Endothelial cell of umbilical vein (primary cell): Measurements from ENCODE around the gene FNDC1. TPM values are rescaled to one million over a fixed set of nuclear protein-coding genes. Genes with fewer than 3 reads are reported as not detected.

Experiments used
- BruUV-seq: library from RNA; stranded (reverse); fragments of 400-500 nt; replicated peaks from 2 replicates; lab custom pipeline; 2021; lab: Mats Ljungman, UMichigan
- CTCF ChIA-PET: fragments of 300-600, 350-600 bp; sonication (Branson Sonifier 250); formaldehyde crosslinking; loops from one replicate; lab custom pipeline; 2021; ENCODE audit warnings: antibody characterized with exemption, inconsistent platforms; lab: Charles Lee
- POLR2A ChIA-PET: fragments of 300-600, 350-600 bp; sonication (Branson Sonifier 250); formaldehyde crosslinking; loops from one replicate; lab custom pipeline; 2021; ENCODE audit warnings: antibody characterized with exemption, inconsistent platforms; lab: Charles Lee
- DNase-seq: peaks from one replicate; pipeline ENCODE4 v3.0.0-alpha.2; 2011; ENCODE audit warnings: low read depth, low spot score
- FAIRE-seq: peaks from 2 replicates; lab custom pipeline; 2011; peaks lifted over from hg19 to GRCh38; lab: Jason Lieb, UNC
- H2AFZ ChIP-seq: 2 replicates; pipeline ENCODE4 v1.6.0; 2012; ENCODE audit warnings: low read depth, low read length, control low read depth, inconsistent platforms
- H3K27ac ChIP-seq: 2 replicates; pipeline ENCODE4 v1.5.1; 2011; ENCODE audit warnings: low read depth, mild to moderate bottlenecking, control low read depth, low read length, moderate library complexity; ENCODE audit not compliant: insufficient read depth
- H3K27me3 ChIP-seq, 2 experiments: 2 replicates each; pipeline versions ENCODE4 v1.6.0 to v1.6.1; 2011; ENCODE audit warnings: low read length in 2 of 2, mixed read lengths in 1 of 2; ENCODE audit not compliant: control insufficient read depth in 2 of 2, insufficient read depth in 2 of 2
- H3K36me3 ChIP-seq, 2 experiments: 2 replicates in 1 of 2; 3 replicates in 1 of 2; pipeline ENCODE4 v1.5.1; 2011; ENCODE audit warnings: low read length in 2 of 2, mild to moderate bottlenecking in 1 of 2, moderate library complexity in 1 of 2; ENCODE audit not compliant: control insufficient read depth in 2 of 2, insufficient read depth in 2 of 2; ENCODE audit errors: extremely low read depth in 1 of 2
- H3K4me1 ChIP-seq: 3 replicates; pipeline ENCODE4 v1.5.1; 2011; ENCODE audit warnings: mild to moderate bottlenecking, low read length; ENCODE audit not compliant: control insufficient read depth, insufficient read depth; ENCODE audit errors: extremely low read depth
- H3K4me2 ChIP-seq: 2 replicates; pipeline ENCODE4 v1.6.1; 2011; ENCODE audit warnings: low read length, control low read depth, mixed read lengths; ENCODE audit not compliant: insufficient read depth
- H3K4me3 ChIP-seq, 3 experiments: fragments of 200-600 bp in 1 of 3; sonication (generic), shearing (Covaris generic) in 1 of 3; replicated peaks in 1 of 3; 2 replicates each; pipeline ENCODE4 v1.5.1; 2011 to 2016; ENCODE audit warnings: control low read depth in 3 of 3, low read length in 3 of 3, mild to moderate bottlenecking in 2 of 3, inconsistent platforms in 1 of 3, low read depth in 1 of 3, moderate library complexity in 1 of 3; ENCODE audit not compliant: insufficient read depth in 1 of 3
- H3K79me2 ChIP-seq: 2 replicates; pipeline ENCODE4 v1.6.0; 2012; ENCODE audit warnings: low read length, inconsistent platforms; ENCODE audit not compliant: control insufficient read depth, insufficient read depth
- H3K9ac ChIP-seq: replicated peaks from 2 replicates; pipeline ENCODE3; 2011; ENCODE audit warnings: low read length, control low read depth; ENCODE audit not compliant: insufficient read depth; ENCODE audit errors: extremely low read depth
- H3K9me1 ChIP-seq: replicated peaks from 3 replicates; pipeline ENCODE4 v1.6.0; 2011; ENCODE audit warnings: mild to moderate bottlenecking, low read length; ENCODE audit not compliant: control insufficient read depth, insufficient read depth; ENCODE audit errors: extremely low read depth
- H3K9me3 ChIP-seq: replicated peaks from 2 replicates; pipeline ENCODE4 v1.5.1; 2012; ENCODE audit warnings: low read length, inconsistent platforms; ENCODE audit not compliant: control insufficient read depth, insufficient read depth
- H4K20me1 ChIP-seq: replicated peaks from 2 replicates; pipeline ENCODE3; 2011; ENCODE audit warnings: mild to moderate bottlenecking, low read length; ENCODE audit not compliant: control insufficient read depth, insufficient read depth; ENCODE audit errors: extremely low read depth
- CTCF ChIP-seq, 2 donors: IDR thresholded peaks; 1 replicate in 1 of 2; 2 replicates in 1 of 2; pipeline ENCODE4 v1.5.1; 2011; ENCODE audit warnings: low read length in 2 of 2, mild to moderate bottlenecking in 2 of 2, moderate library complexity in 2 of 2, control low read depth in 1 of 2, inconsistent platforms in 1 of 2, low read depth in 1 of 2; ENCODE audit not compliant: insufficient read depth in 1 of 2; ENCODE audit errors: extremely low read depth in 1 of 2
- EZH2 ChIP-seq: IDR thresholded peaks from 2 replicates; pipeline ENCODE4 v1.6.1; 2012; ENCODE audit warnings: borderline replicate concordance, low read depth, mild to moderate bottlenecking, moderate library complexity, low read length, inconsistent platforms; ENCODE audit not compliant: severe bottlenecking
- FOS ChIP-seq: IDR thresholded peaks from 2 replicates; pipeline ENCODE4 v1.6.1; 2011; ENCODE audit warnings: mild to moderate bottlenecking, low read length, moderate library complexity, borderline replicate concordance; ENCODE audit not compliant: insufficient read depth
- GATA2 ChIP-seq: IDR thresholded peaks from 2 replicates; pipeline ENCODE4 v1.7.0; 2011; ENCODE audit warnings: low read depth, mild to moderate bottlenecking, moderate library complexity, mixed read lengths, low read length; ENCODE audit not compliant: insufficient read length, insufficient read depth
- JUN ChIP-seq: IDR thresholded peaks from 2 replicates; pipeline ENCODE4 v1.6.1; 2011; ENCODE audit warnings: borderline replicate concordance, low read depth; ENCODE audit not compliant: insufficient read length, insufficient read depth
- MAX ChIP-seq: IDR thresholded peaks from 2 replicates; pipeline ENCODE4 v1.6.1; 2011; ENCODE audit not compliant: insufficient read depth, insufficient read length
- MYC ChIP-seq: IDR thresholded peaks from one replicate; pipeline ENCODE4 v1.6.1; 2011; ENCODE audit warnings: mild to moderate bottlenecking, low read depth, low read length
- POLR2A ChIP-seq: IDR thresholded peaks from 2 replicates; pipeline ENCODE4 v1.6.1; 2012; ENCODE audit warnings: low read depth, mild to moderate bottlenecking, control low read depth, low read length
- POLR2AphosphoS5 ChIP-seq: IDR thresholded peaks from 2 replicates; pipeline ENCODE4 v1.6.1; 2012; ENCODE audit warnings: low read depth, mild to moderate bottlenecking, control low read depth, low read length, moderate library complexity; ENCODE audit not compliant: insufficient read depth
- dilution Hi-C: fragments of 300-500 bp; cut with MboI; formaldehyde crosslinking; loops from one replicate; pipeline ENCODE4 v1.15.0; 2019; ENCODE audit warnings: low sequenced_read_pairs; ENCODE audit not compliant: extremely low pct_ligation_motif_present
- intact Hi-C: fragments of 100-400 bp; cut with micrococcal nuclease; formaldehyde crosslinking; loops from one replicate; pipeline ENCODE4 v1.10.0; 2022
- polyA plus RNA-seq, 4 experiments: library from polyadenylated mRNA; depleted of rRNA in 3 of 4; stranded (reverse) in 3 of 4; unstranded in 1 of 4; fragments of >200 nt; gene quantifications; 2 replicates each; pipeline versions ENCODE4 v1.2.1 to v1.2.3, GENCODE V29; 2011 to 2012; ENCODE audit warnings: missing spikeins in 1 of 4
- total RNA-seq: library from RNA; stranded (reverse); gene quantifications from 2 replicates; pipeline ENCODE4 v1.2.3, GENCODE V29; 2021

Gene FNDC1
- total and polyA plus RNA-seq, 2 donors (not counting 3 experiments of a cell fraction or from before 2014, with no cell fraction given): 0.04 TPM; not detected in 1

- no peak overlapping the region for H2AFZ ChIP-seq
- H3K79me2 ChIP-seq: no peaks in the 10 kb centered on the region
- FAIRE-seq (no peak), DNase-seq (no peak)
- no peaks in the 10 kb centered on the region for H4K20me1 ChIP-seq
- no peak overlapping the region for H3K27ac ChIP-seq
- intact Hi-C loops: no loop called here
- TF ChIP-seq POLR2A: no peak
- TF ChIP-seq POLR2AphosphoS5: no peak
- TF ChIP-seq MAX: no peak
- TF ChIP-seq FOS: no peak
- no peak for TF ChIP-seq JUN
- TF ChIP-seq GATA2: no peak
- TF ChIP-seq EZH2: no peak
- no peak for TF ChIP-seq MYC
- no peak for TF ChIP-seq CTCF (IDR thresholded peaks at IDR 0.05; ENCODE audit: extremely low read depth in 1 of 2, insufficient read depth in 1 of 2, low read depth in 1 of 2, low read length in 2 of 2)
- ChIA-PET POLR2A (no interaction called here), CTCF (no interaction called here)
- H3K4me3 ChIP-seq: no peak overlapping the region
- H3K36me3 ChIP-seq: no peaks in the 10 kb centered on the region
- H3K9ac ChIP-seq: no peak overlapping the region
- no peaks in the 10 kb centered on the region for H3K9me3 ChIP-seq
- H3K9me1 ChIP-seq: no peaks in the 10 kb centered on the region
- H3K27me3 ChIP-seq: peaks cover 7 to 14% of the 10 kb centered on the region in 2 experiments
- BruUV-seq: no TSS peak
- no peaks in the 10 kb centered on the region for H3K4me1 ChIP-seq
- H3K4me2 ChIP-seq: no peak overlapping the region
- dilution Hi-C loops: no loop called here
Observed at GRCh38 chr6:159161839-159162238, 7.4 kb upstream of the FNDC1 start.
